HG03025 (cell line): ENCODE results near the gene CCDC148.

Experiments used
- ATAC-seq: cut with Tn5 transposase; IDR thresholded peaks from one replicate; pipeline ENCODE4 v1.9.1; 2021; ENCODE audit warnings: mild to moderate bottlenecking, moderate library complexity; ENCODE audit not compliant: unreplicated experiment, low FRiP score

CCDC148 gene

DNA sequence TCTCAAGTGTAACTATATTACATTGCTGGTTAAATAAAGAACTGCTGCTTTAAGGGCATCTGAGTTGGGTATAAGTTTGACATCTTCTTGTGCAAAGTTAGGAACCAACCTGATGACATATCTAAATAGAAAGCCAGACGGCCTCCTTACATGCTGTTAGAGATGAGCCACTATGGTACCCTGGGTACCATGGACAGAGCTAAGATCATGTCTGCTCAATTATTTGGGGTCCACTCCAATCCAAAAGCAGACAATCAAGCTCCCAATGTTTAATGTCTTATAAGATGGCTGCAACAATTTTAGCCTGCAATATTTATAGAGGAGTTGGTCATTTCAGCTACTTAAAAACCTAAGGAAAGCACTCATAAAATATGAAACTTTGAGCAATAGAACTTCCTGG, 268.6 kb downstream of the CCDC148 start:
- ATAC-seq, result no peak

GRCh38 chr2:158184556-158185343, 271.8 kb downstream of the CCDC148 start:
- no peak for ATAC-seq

DNA sequence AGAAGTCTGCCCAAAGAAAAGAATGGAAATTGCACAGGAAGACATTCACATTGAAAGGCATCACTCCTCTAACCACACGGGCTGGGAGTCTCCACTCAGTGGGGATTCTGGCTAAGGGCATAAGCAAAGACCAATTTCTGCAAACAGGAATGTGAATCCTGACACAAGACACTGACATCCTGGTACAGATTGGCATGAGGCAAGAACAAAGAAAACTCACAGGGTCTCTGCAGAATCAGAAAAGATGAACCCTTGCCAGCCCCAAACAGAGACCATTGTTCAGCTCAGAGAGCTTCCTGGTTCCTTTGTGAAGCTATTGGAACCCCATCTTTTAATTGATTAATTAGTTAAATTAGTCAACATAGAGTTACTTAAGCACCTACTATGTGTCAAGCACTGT, 272.6 kb downstream of the CCDC148 start:
- no peak for ATAC-seq

DNA sequence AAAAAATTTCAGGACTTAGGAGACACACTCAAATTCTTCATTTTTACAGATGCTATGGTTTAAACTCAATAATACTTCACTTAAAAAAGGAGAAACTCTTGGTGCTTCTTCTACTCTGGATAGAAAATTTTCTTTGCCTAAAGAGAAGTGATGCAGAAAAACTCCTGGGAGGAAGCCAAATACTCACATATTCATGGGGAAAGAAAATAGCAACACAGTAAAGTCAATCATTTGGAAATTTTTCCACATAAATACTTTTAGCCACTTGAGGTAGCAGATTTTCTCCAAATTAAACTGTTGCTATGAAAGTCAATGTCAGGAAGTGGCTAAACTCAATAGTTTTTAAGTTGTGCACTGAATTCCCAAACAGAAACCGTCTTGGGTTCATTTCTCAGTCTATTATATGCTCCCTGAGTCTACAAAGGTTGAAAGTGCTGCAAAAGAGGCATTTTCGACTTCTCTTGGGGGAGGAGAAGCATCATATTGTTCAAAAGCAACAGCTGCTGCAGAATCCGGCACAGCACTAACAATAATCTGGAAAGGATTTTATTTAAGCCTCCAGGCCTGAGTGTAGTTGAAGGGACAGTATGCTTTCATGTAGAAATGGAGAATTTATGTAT, 273.8 kb downstream of the CCDC148 start:
- ATAC-seq, result no peak

DNA sequence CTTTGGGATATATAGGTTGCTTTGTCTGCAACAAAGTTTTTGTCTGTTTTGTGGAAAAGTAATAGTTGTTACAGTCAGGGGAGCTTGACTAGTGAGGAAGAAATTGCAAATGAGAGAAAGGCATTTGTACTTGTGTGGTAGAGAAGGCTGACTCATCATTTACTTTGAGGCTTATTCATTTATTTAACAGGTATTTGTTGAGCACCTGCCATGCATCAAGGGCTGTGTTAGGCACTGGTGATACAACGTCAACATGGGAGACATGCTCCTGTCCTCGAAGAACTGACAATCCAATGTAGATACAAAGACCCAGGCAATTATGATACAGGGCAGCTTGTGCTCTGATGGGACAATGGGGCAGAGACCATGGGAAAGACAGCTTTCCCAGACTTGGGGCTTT, 275.4 kb downstream of the CCDC148 start:
- ATAC-seq, result no peak

DNA sequence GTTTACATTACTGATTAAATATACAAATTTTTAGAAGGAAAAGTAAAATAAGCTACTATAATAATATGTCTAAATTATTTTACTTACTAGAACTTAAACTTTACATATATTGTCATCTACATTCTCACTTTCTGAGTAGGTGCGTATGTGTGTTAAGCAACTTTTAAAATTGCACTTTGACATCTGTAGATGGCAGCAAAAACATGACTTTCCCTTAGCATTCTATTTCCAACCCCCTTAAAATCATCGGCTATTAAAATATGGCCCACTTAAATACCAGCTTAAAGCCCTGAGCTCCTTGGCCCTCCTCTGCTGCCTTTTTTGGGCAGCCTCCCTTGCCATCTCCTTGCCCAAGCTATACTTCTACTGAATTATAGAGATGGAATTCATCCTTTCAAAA, 276.9 kb downstream of the CCDC148 start:
- no peak for ATAC-seq

GRCh38 chr2:158178646-158179045, 277.9 kb downstream of the CCDC148 start:
- no peak for ATAC-seq

DNA sequence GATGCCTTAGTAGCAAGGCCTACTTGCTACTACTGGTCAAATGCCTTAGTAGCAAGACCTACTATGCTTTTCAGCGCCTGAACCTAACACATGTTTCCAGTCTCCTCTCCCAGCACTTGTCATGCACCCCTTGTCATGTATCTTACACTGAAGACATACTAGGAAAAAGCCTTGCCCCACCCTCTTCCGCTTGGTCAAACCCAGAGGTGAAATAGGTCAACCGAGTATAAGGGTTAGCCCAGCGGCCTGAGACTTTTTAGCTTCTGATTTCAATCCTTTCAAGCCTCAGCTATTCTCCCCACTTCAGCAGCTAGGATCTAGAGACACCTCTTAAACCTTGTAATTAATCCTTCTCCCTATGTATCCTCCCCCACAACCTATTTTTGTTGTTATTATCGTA, 281.6 kb downstream of the CCDC148 start:
- no peak for ATAC-seq

- no peak for ATAC-seq
These were observed 282.1 kb downstream of the CCDC148 start for GRCh38 chr2:158174495-158174894.

GRCh38 chr2:158172719-158173118, 283.8 kb downstream of the CCDC148 start:
- ATAC-seq, result no peak

DNA sequence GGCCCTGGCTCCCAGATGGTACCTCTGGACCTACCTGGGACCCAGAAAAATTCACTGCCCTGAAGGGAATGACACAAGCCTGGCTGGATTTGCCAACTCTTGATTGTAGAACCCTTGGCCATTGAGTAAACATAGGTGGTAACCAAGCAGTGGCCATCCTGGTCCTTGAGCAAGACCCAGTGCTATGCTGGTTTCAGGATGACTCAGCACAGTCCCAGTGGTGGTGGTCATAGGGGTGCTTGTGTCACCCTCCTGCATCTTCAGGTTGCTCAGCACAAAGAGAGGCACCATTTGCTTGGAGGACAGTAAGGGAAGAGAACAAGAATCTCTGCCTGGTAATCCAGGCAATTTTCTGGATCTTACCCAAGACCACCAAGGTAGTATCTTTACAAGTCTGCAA, 302.0 kb downstream of the CCDC148 start:
- ATAC-seq, result no peak

DNA sequence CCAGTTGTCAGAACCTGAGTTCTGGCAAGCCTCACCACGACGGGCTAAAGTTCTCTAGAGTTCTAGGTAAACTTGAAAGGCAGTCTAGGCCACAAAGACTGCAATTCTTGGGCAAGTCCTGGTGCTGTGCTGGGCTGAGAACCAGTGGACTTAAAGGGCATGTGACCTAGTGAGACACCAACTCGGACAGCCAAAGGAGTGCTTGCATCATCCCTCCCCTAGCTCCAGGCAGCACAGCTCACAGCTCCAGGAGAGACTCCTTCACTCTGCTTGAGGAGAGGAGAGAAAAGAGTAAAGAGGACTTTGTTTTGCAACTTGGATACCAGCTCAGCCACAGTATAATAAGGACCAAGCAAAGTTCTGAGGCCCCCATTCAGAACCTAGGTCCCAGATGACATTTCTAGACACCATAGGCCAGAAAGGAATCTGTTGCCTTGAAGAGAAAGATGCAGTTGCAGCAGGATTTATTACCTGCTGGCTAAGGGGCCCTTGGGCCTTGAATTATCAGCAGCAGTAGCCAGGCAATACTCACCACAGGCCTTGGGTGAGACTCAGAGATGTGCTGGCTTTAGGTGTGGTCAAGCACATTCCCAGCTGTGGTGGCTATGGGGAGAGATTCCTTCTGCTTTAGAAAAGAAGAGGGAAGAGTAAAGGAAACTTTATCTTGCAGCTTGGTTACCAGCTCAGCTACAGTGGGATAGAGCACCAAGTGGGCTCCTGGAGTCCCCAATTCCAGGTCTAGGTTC, 303.1 kb downstream of the CCDC148 start:
- ATAC-seq, result no peak

DNA sequence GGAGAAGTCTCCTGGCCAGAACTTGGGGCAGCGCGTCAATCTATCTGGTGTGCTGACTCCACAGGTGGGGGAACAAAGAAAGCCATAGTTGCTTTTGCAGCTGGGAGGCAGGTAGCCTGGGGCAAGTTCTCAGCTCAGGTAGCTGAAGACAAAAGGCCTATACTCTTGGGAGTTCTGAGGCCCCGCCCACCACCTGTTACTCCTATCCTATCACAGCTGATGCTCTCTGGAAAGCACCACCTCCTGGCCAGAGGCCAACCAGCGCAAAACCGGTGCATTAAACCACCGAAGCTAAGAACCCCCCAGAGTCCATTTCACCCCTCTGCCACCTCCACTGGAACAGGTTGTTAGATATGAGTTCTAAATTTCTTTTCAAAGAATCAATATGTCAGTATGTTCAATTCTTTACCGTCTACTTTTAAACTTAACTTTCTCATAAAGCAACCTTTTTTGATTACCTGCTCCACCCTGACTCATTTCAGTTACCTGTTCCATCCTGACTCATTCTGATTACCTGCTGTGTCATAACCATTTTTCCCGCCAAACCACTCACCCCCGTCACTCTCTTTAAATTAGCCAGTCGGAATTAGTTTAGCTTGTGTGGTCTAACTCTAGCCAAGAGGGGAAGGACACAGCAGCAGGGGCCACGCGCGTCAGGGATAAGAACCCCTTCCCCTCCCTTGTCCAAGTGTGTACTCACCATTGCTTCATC, 311.5 kb downstream of the CCDC148 start:
- no peak for ATAC-seq

GRCh38 chr2:158143703-158144360, 312.7 kb downstream of the CCDC148 start:
- ATAC-seq, result no peak

- no peak for ATAC-seq
These were observed 313.8 kb downstream of the CCDC148 start for GRCh38 chr2:158142568-158143332.

- no peak for ATAC-seq
These were observed 314.4 kb downstream of the CCDC148 start for GRCh38 chr2:158142165-158142564.

DNA sequence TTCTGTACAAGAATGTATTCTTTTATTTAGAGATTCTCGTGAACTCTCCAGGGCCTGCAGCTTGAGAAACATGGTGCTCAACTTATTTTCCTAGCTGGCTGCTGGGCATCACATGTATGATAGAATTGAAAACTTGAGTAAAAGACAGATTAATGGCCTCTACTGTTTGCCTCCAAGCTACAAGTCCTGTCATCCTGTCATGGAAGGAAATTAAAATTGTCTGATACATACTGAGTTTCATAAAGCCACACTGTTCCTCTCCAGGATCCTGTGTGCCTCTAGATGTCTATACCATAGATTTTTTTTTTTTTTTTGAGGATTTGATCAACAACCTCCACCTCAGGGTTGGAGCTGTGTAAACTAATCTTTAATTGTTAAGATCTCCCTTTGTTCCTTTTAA, 316.4 kb downstream of the CCDC148 start:
- ATAC-seq, result no peak

GRCh38 chr2:158138255-158138654, 318.3 kb downstream of the CCDC148 start:
- ATAC-seq, result no peak

- ATAC-seq, result no peak
These were observed 321.5 kb downstream of the CCDC148 start for GRCh38 chr2:158135096-158135495.

- ATAC-seq, result no peak
These were observed 321.9 kb downstream of the CCDC148 start for GRCh38 chr2:158134655-158135054.
